ENCODE data around the gene ZNF275. TPM values are rescaled to one million over a fixed set of nuclear protein-coding genes. Genes with fewer than 3 reads are reported as not detected.

The ZNF275 gene
- total RNA-seq, 3 donors from 2014 or later (not counting 1 experiment from before 2014, with no cell fraction given): 9.1 to 17.4 (median 17.3) TPM

DNA sequence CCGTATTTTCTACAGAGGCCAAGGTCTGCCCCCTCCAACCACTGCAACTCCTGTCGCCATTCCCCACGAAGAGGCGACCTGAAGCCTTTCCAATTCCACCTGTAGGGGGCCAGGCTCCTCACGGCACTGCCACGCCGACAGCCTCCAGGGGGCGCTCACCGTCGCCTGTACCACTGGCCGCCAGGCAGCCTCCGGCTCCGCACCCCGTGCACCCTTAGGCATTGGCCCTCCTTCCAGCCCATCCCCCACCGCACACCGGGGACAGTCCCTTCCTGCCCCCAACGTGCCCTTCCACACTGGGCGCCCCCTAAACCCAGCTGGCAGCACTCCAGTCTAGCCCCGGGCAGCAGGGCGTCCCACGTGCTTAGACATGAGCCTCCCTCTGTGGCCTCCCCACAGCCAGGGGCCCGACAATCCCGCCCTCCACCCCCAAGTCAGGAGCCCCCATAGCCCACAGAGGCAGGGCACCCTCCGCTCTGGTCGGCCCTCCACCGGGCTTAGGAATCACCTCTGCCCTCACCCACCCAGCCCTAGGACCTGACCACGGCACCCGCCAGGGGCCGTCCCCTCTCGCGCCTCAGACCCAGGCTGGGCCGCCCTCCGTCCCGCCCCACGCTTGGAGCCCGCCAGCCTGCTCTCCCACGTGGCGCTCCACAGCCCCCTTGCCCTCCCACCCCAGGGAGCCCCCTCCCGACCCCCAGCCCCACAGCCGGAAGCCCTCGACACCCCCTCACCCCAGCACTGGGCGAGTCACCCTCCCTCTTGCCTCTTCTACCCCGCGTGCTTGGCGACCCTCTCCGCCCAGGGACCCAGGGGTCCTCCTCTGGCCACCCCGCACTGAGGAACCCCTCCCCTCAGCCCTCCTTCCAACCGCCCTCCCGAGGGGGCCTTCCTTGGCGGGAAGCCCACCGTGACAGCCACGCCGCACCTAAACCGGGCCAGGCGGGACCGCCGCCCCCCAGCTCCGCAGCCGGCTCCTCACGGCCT, 66.5 kb downstream of the ZNF275 start:
- Mint-ChIP-seq H3K9me3 (no peaks in the 10 kb centered on the region), H3K4me3 (no peak overlapping the region), H3K4me1 (no peaks in the 10 kb centered on the region), H3K36me3 (no peaks in the 10 kb centered on the region), H3K27ac (no peak overlapping the region), H3K27me3 (ENCODE audit: low read depth in 2 of 2) (peaks cover 4 to 7% of the 10 kb centered on the region in 2 donors)
- no peaks in the 10 kb centered on the region for H3K36me3 ChIP-seq (ENCODE audit: control insufficient read depth, insufficient read depth, low read length)
- H3K9me3 ChIP-seq (ENCODE audit: control insufficient read depth, insufficient read depth, low read length): no peaks in the 10 kb centered on the region
- H3K4me3 ChIP-seq (ENCODE audit: low read length): no peak overlapping the region
- TF ChIP-seq CTCF (IDR thresholded peaks at IDR 0.05): peak; percentile 71
- no peaks in the 10 kb centered on the region for H3K27me3 ChIP-seq (ENCODE audit: control insufficient read depth, insufficient read depth, low read length)
- H3K27ac ChIP-seq (ENCODE audit: low read length): no peak overlapping the region
- ATAC-seq (peak; percentile 68 to 88 (median 71)), DNase-seq (peak; percentile 40 to 74)
- WGBS (ENCODE audit: insufficient coverage): 67% methylated on average over 38 of the region's 60 CpGs
- intact Hi-C loops (cut with micrococcal nuclease): no loop called here
- H3K4me1 ChIP-seq (ENCODE audit: control insufficient read depth, insufficient read depth, low read length): no peaks in the 10 kb centered on the region

DNA sequence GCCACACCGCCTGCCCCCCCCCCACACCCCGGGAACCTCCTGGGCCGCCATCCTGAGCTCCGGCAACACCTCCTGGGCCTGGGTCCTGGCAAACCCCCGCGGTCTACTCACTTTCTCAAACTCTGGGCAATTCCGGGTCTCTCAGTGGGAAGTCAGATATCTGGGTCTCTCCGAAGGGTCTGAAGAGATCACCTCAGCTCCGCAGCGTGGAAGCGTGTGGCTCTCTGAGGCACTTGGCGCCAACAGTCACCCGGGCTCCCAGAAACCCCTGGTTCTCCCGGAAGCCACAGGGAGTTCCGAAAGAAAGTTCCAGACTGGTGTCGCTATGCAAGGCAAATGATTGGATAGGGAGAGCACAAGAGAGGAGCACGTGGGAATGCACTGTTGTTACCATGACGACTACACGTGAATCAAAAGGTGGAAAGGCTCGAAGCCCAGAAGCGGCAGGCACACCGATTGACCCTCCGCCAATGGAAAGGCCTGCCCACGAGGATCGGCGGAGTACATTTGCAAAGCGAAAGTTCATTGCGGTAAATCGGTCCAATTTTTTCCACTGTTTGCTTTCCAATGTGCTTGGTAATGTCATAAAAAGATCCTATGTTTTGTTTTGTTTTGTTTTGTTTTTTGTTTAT, 67.3 kb downstream of the ZNF275 start, which contains the start of gene PNMA6E:
Gene PNMA6E (minus strand): TSS at position 218 of the 632 bp plus-strand sequence. CDS start 2,501 bp downstream, outside the sequence.
- intact Hi-C loops (cut with micrococcal nuclease): no loop called here
- Histone ChIP-seq H3K36me3 (ENCODE audit: control insufficient read depth, insufficient read depth, low read length) (no peaks in the 10 kb centered on the region), H3K4me1 (ENCODE audit: control insufficient read depth, insufficient read depth, low read length) (no peaks in the 10 kb centered on the region), H3K9me3 (ENCODE audit: control insufficient read depth, insufficient read depth, low read length) (no peaks in the 10 kb centered on the region), H3K4me3 (ENCODE audit: low read length) (no peak within 1 kb of the TSS), H3K27me3 (ENCODE audit: control insufficient read depth, insufficient read depth, low read length) (no peaks in the 10 kb centered on the region), H3K27ac (ENCODE audit: low read length) (no peak within 1 kb of the TSS)
- no peaks in the 10 kb centered on the region for H3K36me3 Mint-ChIP-seq
- ATAC-seq: no peak
- no peak for DNase-seq
- H3K27me3 Mint-ChIP-seq (ENCODE audit: low read depth in 2 of 2): peaks cover 4 to 12% of the 10 kb centered on the region in 2 donors
- no peaks in the 10 kb centered on the region for H3K4me1 Mint-ChIP-seq
- TF ChIP-seq CTCF (IDR thresholded peaks at IDR 0.05): no peak
- WGBS (ENCODE audit: insufficient coverage): 98% methylated on average over 28 of the region's 29 CpGs
- no peak within 1 kb of the TSS for H3K4me3 Mint-ChIP-seq
- no peak within 1 kb of the TSS for H3K27ac Mint-ChIP-seq
- H3K9me3 Mint-ChIP-seq: no peaks in the 10 kb centered on the region

Other genes with a start within 250 kb of the ZNF275 start
- gene MAGEA1, start 154.9 kb upstream of the ZNF275 start, total RNA-seq: not detected
- not detected for gene PNMA6F, start 12.4 kb upstream of the ZNF275 start, total RNA-seq
- not detected for gene PNMA6E, start 67.2 kb downstream of the ZNF275 start, total RNA-seq
- gene ZFP92, start 77.3 kb downstream of the ZNF275 start, total RNA-seq: 1 to 10 TPM; 1.6 to 3.3 (median 2.9) TPM
- gene TREX2, start 111.9 kb downstream of the ZNF275 start, total RNA-seq: 1 to 10 TPM; 1.6 to 3.4 (median 3.1) TPM
- gene HAUS7, start 136.4 kb downstream of the ZNF275 start, total RNA-seq: 10 to 100 TPM; 27.4 to 33.1 (median 31.9) TPM
- gene BGN, start 160.8 kb downstream of the ZNF275 start, total RNA-seq: not detected
- gene ATP2B3, start 183.5 kb downstream of the ZNF275 start, total RNA-seq: not detected